ENCODE measurements around the gene ALKBH5. TPM values are rescaled to one million over a fixed set of nuclear protein-coding genes. Genes with fewer than 3 reads are reported as not detected.
A peak's percentile ranks its signal among the peaks of the same experiment; 100 is the strongest.

Gene ALKBH5
- polyA plus RNA-seq, 2 of the 4 experiments (the other 2 are of a cell fraction): 57.9 to 105 TPM

- TF ChIP-seq, protein P1, sequence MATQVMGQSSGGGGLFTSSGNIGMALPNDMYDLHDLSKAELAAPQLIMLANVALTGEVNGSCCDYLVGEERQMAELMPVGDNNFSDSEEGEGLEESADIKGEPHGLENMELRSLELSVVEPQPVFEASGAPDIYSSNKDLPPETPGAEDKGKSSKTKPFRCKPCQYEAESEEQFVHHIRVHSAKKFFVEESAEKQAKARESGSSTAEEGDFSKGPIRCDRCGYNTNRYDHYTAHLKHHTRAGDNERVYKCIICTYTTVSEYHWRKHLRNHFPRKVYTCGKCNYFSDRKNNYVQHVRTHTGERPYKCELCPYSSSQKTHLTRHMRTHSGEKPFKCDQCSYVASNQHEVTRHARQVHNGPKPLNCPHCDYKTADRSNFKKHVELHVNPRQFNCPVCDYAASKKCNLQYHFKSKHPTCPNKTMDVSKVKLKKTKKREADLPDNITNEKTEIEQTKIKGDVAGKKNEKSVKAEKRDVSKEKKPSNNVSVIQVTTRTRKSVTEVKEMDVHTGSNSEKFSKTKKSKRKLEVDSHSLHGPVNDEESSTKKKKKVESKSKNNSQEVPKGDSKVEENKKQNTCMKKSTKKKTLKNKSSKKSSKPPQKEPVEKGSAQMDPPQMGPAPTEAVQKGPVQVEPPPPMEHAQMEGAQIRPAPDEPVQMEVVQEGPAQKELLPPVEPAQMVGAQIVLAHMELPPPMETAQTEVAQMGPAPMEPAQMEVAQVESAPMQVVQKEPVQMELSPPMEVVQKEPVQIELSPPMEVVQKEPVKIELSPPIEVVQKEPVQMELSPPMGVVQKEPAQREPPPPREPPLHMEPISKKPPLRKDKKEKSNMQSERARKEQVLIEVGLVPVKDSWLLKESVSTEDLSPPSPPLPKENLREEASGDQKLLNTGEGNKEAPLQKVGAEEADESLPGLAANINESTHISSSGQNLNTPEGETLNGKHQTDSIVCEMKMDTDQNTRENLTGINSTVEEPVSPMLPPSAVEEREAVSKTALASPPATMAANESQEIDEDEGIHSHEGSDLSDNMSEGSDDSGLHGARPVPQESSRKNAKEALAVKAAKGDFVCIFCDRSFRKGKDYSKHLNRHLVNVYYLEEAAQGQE (IDR thresholded peaks at IDR 0.05): no peak
- TF ChIP-seq EP300 (IDR thresholded peaks at IDR 0.05) (no peak), TFCP2L1 (CRISPR knock-in tag; IDR thresholded peaks at IDR 0.05) (no peak), ZNF302 (CRISPR knock-in tag; IDR thresholded peaks at IDR 0.05) (no peak), JUN (IDR thresholded peaks at IDR 0.05) (no peak), RNF2 (IDR thresholded peaks at IDR 0.05; ENCODE audit: borderline replicate concordance, low read depth) (no peak)
- TF ChIP-seq, protein P2, sequence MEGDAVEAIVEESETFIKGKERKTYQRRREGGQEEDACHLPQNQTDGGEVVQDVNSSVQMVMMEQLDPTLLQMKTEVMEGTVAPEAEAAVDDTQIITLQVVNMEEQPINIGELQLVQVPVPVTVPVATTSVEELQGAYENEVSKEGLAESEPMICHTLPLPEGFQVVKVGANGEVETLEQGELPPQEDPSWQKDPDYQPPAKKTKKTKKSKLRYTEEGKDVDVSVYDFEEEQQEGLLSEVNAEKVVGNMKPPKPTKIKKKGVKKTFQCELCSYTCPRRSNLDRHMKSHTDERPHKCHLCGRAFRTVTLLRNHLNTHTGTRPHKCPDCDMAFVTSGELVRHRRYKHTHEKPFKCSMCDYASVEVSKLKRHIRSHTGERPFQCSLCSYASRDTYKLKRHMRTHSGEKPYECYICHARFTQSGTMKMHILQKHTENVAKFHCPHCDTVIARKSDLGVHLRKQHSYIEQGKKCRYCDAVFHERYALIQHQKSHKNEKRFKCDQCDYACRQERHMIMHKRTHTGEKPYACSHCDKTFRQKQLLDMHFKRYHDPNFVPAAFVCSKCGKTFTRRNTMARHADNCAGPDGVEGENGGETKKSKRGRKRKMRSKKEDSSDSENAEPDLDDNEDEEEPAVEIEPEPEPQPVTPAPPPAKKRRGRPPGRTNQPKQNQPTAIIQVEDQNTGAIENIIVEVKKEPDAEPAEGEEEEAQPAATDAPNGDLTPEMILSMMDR (IDR thresholded peaks at IDR 0.05): no peak
These were observed 7.6 kb downstream of the ALKBH5 start (continued) for GRCh38 chr17:18191236-18191667.

DNA sequence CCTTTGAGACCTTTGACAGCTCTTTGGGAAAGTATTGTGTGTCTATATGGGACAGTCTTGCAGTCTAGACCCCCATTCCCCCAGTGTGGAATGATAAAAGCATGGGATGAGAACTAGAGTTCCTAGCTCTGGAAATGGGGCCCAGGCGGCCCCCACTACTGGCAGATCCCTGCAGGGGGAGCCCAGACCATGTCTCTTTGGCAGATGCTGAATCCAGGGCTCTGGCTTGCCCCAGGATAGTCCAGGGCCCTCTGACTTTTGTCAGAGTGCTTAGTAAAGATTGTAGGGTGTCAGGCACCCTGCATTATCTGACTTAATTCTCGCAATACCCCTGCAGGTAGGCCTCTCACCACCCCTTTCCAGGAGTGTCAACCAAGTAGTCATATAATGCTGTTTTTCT is 8.3 kb downstream of the ALKBH5 start:
- Histone ChIP-seq H3K27ac (no peak overlapping the region), H3K4me2 (no peak overlapping the region), H3K4me1 (peaks cover 42% of the 10 kb centered on the region), H3K9me3 (no peaks in the 10 kb centered on the region), H3K4me3 (no peak overlapping the region)
- WGBS (ENCODE audit: missing lambda C conversion rate): 55% methylated on average over 2 of the region's 2 CpGs
- ChIA-PET CTCF (interaction anchor here (0.7 to 8.4 kb wide), 10 partner anchors 8 to 59 kb away, joined by 3 to 32 read pairs (median 4); partner anchors contain the start of gene ALKBH5), POLR2A (interaction anchor here (2.9 kb wide), 1 partner anchor 8 kb away, joined by 22 read pairs; the partner anchor contains the start of gene ALKBH5)
- DNase-seq (ENCODE audit: low read depth in 1 of 2, low spot score in 1 of 2) (peak in 1 of 2 experiments; percentile 81), ATAC-seq (peak; percentile 82 to 88; a peak in 5 of 6 replicates), FAIRE-seq (no peak)
- TF ChIP-seq, protein P2 (IDR thresholded peaks at IDR 0.05): peak; percentile 21; the same call in 2 of the 3 replicates
- TF ChIP-seq RAD21 (conservative IDR thresholded peaks at IDR 0.05 in 1 of 2, IDR thresholded peaks at IDR 0.05 in 1 of 2) (peak in 1 of 2 experiments; percentile 15; a peak in 1 of 5 replicates), RFX5 (IDR thresholded peaks at IDR 0.05) (no peak)

DNA sequence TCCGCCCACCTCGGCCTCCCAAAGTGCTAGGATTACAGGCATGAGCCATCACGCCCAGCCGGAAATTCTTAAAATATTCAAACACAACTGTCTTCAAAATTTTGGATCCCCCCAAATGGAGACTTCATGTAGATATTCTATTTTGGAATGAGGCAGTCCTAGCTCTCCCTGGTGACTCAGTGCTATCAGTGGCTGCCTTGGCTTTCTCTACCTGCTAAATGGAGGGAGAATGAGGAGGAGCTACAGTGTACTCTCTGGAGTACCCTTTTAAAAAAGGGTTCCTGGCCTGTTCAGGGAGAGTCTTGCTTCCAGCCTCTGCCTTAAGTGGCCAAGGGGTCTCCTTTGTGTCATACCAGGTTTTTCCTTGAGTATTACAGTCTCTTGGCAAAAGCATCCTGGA is 10.8 kb downstream of the ALKBH5 start:
- H3K27ac ChIP-seq: no peak overlapping the region

More for the DNA sequence above, 10.8 kb downstream of the ALKBH5 start:
- no peak for ATAC-seq
- ChIA-PET CTCF (interaction anchor here (0.7 to 1.1 kb wide), 2 partner anchors 22 to 54 kb away, joined by 3 to 5 read pairs; no protein-coding TSS in a partner anchor), POLR2A (interaction anchor here (2.9 kb wide), 1 partner anchor 11 kb away, joined by 22 read pairs; the partner anchor contains the start of gene ALKBH5)
- Histone ChIP-seq H3K4me1 (peaks cover 24% of the 10 kb centered on the region; the same call in 2 of the 3 replicates), H3K4me3 (no peak overlapping the region), H3K4me2 (no peak overlapping the region), H3K9me3 (no peaks in the 10 kb centered on the region)
- WGBS (ENCODE audit: missing lambda C conversion rate): 97% methylated on average over 4 of the region's 4 CpGs
- no peak for TF ChIP-seq MYC (IDR thresholded peaks at IDR 0.05; ENCODE audit: borderline replicate concordance, low read length)
- TF ChIP-seq ZSCAN20 (CRISPR knock-in tag; IDR thresholded peaks at IDR 0.05): no peak
- TF ChIP-seq, protein P3, sequence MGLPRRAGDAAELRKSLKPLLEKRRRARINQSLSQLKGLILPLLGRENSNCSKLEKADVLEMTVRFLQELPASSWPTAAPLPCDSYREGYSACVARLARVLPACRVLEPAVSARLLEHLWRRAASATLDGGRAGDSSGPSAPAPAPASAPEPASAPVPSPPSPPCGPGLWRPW (IDR thresholded peaks at IDR 0.05): no peak
- TF ChIP-seq HEYL (CRISPR knock-in tag; IDR thresholded peaks at IDR 0.05): no peak
- TF ChIP-seq NR3C1 (IDR thresholded peaks at IDR 0.05): no peak
- no peak for TF ChIP-seq HOXB5 (CRISPR knock-in tag; IDR thresholded peaks at IDR 0.05)
- TF ChIP-seq HOXB13 (CRISPR knock-in tag; IDR thresholded peaks at IDR 0.05; ENCODE audit: low read depth): no peak
- TF ChIP-seq NPAS2 (CRISPR knock-in tag; IDR thresholded peaks at IDR 0.05; ENCODE audit: borderline replicate concordance): no peak
- no peak for FAIRE-seq
- no peak for DNase-seq (ENCODE audit: low read depth in 1 of 2, low spot score in 1 of 2)
